ENCODE measurements around the gene RHBDF2.

DNA sequence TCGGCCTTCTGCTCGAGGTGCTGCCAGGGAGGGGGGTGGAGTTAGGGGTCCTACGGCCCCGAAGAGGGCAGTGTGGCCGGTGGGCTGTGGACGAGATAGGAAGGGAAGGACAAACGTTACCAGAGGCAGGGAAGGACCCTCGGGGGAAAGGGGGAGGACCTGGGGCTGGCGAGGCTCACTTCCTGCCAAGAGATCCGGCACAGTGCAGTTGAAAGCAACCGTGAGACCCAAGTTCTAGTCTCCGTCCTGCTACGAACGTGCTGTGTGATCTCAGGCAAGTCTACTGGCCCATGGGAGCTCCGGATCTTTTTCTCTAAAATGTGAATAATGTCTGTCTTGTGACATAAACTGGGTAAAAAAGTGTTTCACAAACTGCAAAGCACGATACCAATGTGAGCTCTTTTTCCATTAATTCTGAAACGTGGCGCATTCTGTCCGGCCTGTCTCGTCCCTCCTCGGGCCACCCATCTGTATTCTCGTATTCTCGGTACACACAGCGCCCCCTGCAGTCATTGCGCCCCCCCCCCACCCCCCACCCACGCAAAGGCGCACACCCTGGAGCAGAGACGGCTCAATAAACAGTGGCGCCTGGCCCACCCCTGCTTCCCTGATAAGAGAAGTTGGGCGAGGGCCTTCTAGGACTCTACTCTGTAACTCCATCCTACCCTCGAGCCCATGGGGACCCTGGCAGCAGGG is 27.5 kb upstream of the RHBDF2 start:
- TF ChIP-seq, protein P1, sequence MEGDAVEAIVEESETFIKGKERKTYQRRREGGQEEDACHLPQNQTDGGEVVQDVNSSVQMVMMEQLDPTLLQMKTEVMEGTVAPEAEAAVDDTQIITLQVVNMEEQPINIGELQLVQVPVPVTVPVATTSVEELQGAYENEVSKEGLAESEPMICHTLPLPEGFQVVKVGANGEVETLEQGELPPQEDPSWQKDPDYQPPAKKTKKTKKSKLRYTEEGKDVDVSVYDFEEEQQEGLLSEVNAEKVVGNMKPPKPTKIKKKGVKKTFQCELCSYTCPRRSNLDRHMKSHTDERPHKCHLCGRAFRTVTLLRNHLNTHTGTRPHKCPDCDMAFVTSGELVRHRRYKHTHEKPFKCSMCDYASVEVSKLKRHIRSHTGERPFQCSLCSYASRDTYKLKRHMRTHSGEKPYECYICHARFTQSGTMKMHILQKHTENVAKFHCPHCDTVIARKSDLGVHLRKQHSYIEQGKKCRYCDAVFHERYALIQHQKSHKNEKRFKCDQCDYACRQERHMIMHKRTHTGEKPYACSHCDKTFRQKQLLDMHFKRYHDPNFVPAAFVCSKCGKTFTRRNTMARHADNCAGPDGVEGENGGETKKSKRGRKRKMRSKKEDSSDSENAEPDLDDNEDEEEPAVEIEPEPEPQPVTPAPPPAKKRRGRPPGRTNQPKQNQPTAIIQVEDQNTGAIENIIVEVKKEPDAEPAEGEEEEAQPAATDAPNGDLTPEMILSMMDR (IDR thresholded peaks at IDR 0.05), result peak in 1 of 3 experiments; percentile 21
- TF ChIP-seq POLR2A (IDR thresholded peaks at IDR 0.05), result no peak

Measured in testis (tissue), 2 donors.